Muscle of leg (tissue), 11 donors: Measurements from ENCODE around the gene DNAJC9. TPM values are rescaled to one million over a fixed set of nuclear protein-coding genes. Genes with fewer than 3 reads are reported as not detected.

Source experiments
- DNase-seq: peaks from one replicate; pipeline ENCODE4 v3.0.0; 2013
- H3K27ac ChIP-seq: one replicate; pipeline ENCODE4 v1.5.1; 2013; ENCODE audit warnings: mild to moderate bottlenecking, low read length, control low read depth
- H3K27me3 ChIP-seq: one replicate; pipeline ENCODE4 v1.6.1; 2013; ENCODE audit warnings: low read length; ENCODE audit not compliant: control insufficient read depth, insufficient read depth
- H3K36me3 ChIP-seq: one replicate; pipeline ENCODE4 v1.6.1; 2013; ENCODE audit warnings: low read length; ENCODE audit not compliant: control insufficient read depth, insufficient read depth
- H3K4me1 ChIP-seq: one replicate; pipeline ENCODE4 v1.6.1; 2013; ENCODE audit warnings: low read length; ENCODE audit not compliant: control insufficient read depth, insufficient read depth
- H3K4me3 ChIP-seq: one replicate; pipeline ENCODE4 v1.5.1; 2013; ENCODE audit warnings: low read length, control low read depth
- H3K9me3 ChIP-seq: replicated peaks from 2 replicates; pipeline ENCODE4 v1.6.1; 2013; ENCODE audit warnings: low read depth, low read length; ENCODE audit not compliant: control insufficient read depth
- WGBS: methylation state at CpG from one replicate; pipeline ENCODE4 v1.1.5; 2013; ENCODE audit warnings: missing lambda C conversion rate; ENCODE audit not compliant: insufficient coverage; 5-methylcytosine and 5-hydroxymethylcytosine counted together
- polyA plus RNA-seq, 8 donors: library from polyadenylated mRNA; unstranded; fragments of 120-200 nt; gene quantifications; one replicate each; pipeline versions ENCODE4 v1.2.1 to v1.2.3, GENCODE V29; 2013; ENCODE audit warnings: inconsistent platforms in 1 of 8, low replicate concordance in 1 of 8; ENCODE audit not compliant: insufficient read length in 8 of 8, insufficient read depth in 1 of 8
- total RNA-seq: library from RNA; stranded (reverse); fragments of 120-200 nt; gene quantifications from one replicate; pipeline ENCODE4 v1.2.4, GENCODE V29; 2013

DNAJC9 gene
- total and polyA plus RNA-seq, 9 donors: 18.9 to 27.4 (median 21.8) TPM

GRCh38 chr10:73205081-73205480 lies 42.0 kb downstream of the DNAJC9 start:
- Histone ChIP-seq H3K27ac (no peak overlapping the region), H3K4me1 (no peaks in the 10 kb centered on the region), H3K9me3 (peaks cover 3% of the 10 kb centered on the region), H3K27me3 (no peaks in the 10 kb centered on the region), H3K36me3 (peaks cover 15% of the 10 kb centered on the region), H3K4me3 (no peak overlapping the region)
- WGBS: 57% methylated on average over 1 of the region's 3 CpGs
- no peak for DNase-seq

Other genes starting within 250 kb of the DNAJC9 start
- gene P4HA1, start 150.4 kb downstream of the DNAJC9 start, total RNA-seq: 74.8 TPM
- gene P4HA1, start 150.4 kb downstream of the DNAJC9 start, polyA plus RNA-seq: 10 to 100 TPM; 45.2 to 95.5 (median 50.2) TPM
- 2.0 TPM for gene NUDT13, start 136.8 kb downstream of the DNAJC9 start, total RNA-seq
- gene NUDT13, start 136.8 kb downstream of the DNAJC9 start, polyA plus RNA-seq: 1 to 10 TPM; 2.3 to 5.0 (median 3.0) TPM
- gene ECD, start 79.2 kb downstream of the DNAJC9 start, total RNA-seq: 22.8 TPM
- gene ECD, start 79.2 kb downstream of the DNAJC9 start, polyA plus RNA-seq: 10 to 100 TPM; 20.3 to 24.2 (median 21.1) TPM
- 26.7 TPM for gene FAM149B1, start 79.1 kb downstream of the DNAJC9 start, total RNA-seq
- gene FAM149B1, start 79.1 kb downstream of the DNAJC9 start, polyA plus RNA-seq: 10 to 100 TPM; 17.9 to 26.0 (median 22.0) TPM
- 51.2 TPM for gene MRPS16, start 5.4 kb upstream of the DNAJC9 start, total RNA-seq
- 10 to 100 TPM; 64.2 to 80.1 (median 69.7) TPM for gene MRPS16, start 5.4 kb upstream of the DNAJC9 start, polyA plus RNA-seq
- gene CFAP70, start 111.6 kb upstream of the DNAJC9 start, total RNA-seq: 1.3 TPM
- gene CFAP70, start 111.6 kb upstream of the DNAJC9 start, polyA plus RNA-seq: 1 to 10 TPM in 6 of 8 donors, under 1 TPM in 2; 0.77 to 2.6 (median 1.4) TPM
- gene ANXA7, start 166.8 kb upstream of the DNAJC9 start, total RNA-seq: 53.3 TPM
- 10 to 100 TPM; 50.0 to 59.5 (median 55.2) TPM for gene ANXA7, start 166.8 kb upstream of the DNAJC9 start, polyA plus RNA-seq
- 28.2 TPM for gene MSS51, start 186.3 kb upstream of the DNAJC9 start, total RNA-seq
- gene MSS51, start 186.3 kb upstream of the DNAJC9 start, polyA plus RNA-seq: 10 to 100 TPM in 7 of 8 donors, 1 to 10 TPM in 1; 8.1 to 35.2 (median 23.7) TPM
- 72.0 TPM for gene PPP3CB, start 248.8 kb upstream of the DNAJC9 start, total RNA-seq
- 100 to 1,000 TPM; 119 to 163 (median 129) TPM for gene PPP3CB, start 248.8 kb upstream of the DNAJC9 start, polyA plus RNA-seq